GM18951 (cell line): ENCODE data around the gene PODXL2.

Source experiments
- POLR2A ChIP-seq: IDR thresholded peaks from 4 replicates; pipeline ENCODE4 v1.6.1; 2011; ENCODE audit warnings: mild to moderate bottlenecking; ENCODE audit not compliant: insufficient read length, insufficient read depth; ENCODE audit errors: extremely low read depth
- in situ Hi-C: fragments of 300-500 bp; cut with MboI; formaldehyde crosslinking; loops from one replicate; pipeline ENCODE4 v1.12.0; 2022; ENCODE audit warnings: low sequenced_read_pairs, mixed read lengths, inconsistent platforms; ENCODE audit not compliant: unreplicated experiment

The PODXL2 gene

DNA sequence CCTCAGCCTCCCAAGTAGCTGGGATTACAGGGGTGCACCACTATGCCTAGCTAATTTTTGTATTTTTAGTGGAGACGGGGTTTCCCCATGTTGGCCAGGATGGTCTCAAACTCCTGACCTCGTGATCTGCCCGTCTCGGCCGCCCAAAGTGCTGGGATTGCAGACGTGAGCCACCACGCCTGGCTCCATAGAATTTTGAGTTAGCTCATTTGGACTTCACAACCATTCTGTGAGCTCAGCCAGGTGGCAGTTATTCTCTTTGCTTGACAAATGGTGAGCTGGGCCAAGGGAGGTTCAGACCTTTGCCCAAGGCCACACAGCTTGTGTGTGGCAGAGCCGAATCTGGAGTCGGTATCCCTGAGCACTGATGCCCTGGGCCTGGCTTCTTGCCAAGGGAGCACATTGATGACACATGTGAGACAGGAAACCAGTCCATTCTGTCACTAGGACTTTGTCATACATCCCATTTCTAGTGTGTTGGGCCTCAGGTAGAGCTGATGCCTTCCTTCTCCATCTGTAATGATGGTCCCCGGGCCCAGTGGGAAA lies 17.6 kb downstream of the PODXL2 start:
- in situ Hi-C loops: no loop called here
- TF ChIP-seq POLR2A: no peak

- no peak for TF ChIP-seq POLR2A
- in situ Hi-C loops: no loop called here
Measured at GRCh38 chr3:127647166-127647844, 18.3 kb downstream of the PODXL2 start.

GRCh38 chr3:127647845-127648204 lies 18.8 kb downstream of the PODXL2 start:
- in situ Hi-C loops: no loop called here
- no peak for TF ChIP-seq POLR2A

DNA sequence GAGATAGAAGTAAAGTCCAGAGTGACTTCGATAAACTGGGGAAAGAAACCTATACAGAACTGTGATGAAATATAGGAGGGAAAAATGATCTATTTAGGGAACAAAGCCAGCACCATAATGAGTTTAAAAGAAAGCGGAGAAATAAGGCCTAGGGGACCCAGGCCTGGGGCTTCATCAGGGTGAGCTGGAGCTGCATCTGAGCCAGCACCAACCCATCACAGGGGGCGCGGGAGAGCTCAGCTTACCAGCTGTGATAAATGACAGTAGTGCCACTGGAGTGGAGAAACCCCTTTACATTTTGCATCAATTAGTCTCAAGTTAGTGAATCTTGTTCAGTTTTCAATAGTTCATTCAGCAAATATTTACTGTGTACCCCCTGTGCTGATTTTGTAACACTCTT lies 21.3 kb downstream of the PODXL2 start:
- in situ Hi-C loops: loop anchor here (10.0 kb wide), 1 partner anchor 315 kb away; no protein-coding TSS in a partner anchor
- no peak for TF ChIP-seq POLR2A

- in situ Hi-C loops: loop anchor here (10.0 kb wide), 1 partner anchor 313 kb away; no protein-coding TSS in a partner anchor
- no peak for TF ChIP-seq POLR2A
Measured at GRCh38 chr3:127651516-127652172, 22.7 kb downstream of the PODXL2 start.

GRCh38 chr3:127652246-127652995 lies 23.4 kb downstream of the PODXL2 start:
- TF ChIP-seq POLR2A: no peak
- in situ Hi-C loops: loop anchor here (10.0 kb wide), 1 partner anchor 312 kb away; no protein-coding TSS in a partner anchor

- TF ChIP-seq POLR2A: no peak
- in situ Hi-C loops: loop anchor here (10.0 kb wide), 1 partner anchor 310 kb away; no protein-coding TSS in a partner anchor
Measured at GRCh38 chr3:127654374-127654773, 25.4 kb downstream of the PODXL2 start.

GRCh38 chr3:127654993-127655392 lies 26.0 kb downstream of the PODXL2 start:
- in situ Hi-C loops: loop anchor here (10.0 kb wide), 1 partner anchor 310 kb away; no protein-coding TSS in a partner anchor

GRCh38 chr3:127655641-127656040 lies 26.7 kb downstream of the PODXL2 start:
- in situ Hi-C loops: loop anchor here (10.0 kb wide), 1 partner anchor 309 kb away; no protein-coding TSS in a partner anchor
- no peak for TF ChIP-seq POLR2A

- in situ Hi-C loops: loop anchor here (10.0 kb wide), 1 partner anchor 308 kb away; no protein-coding TSS in a partner anchor
- TF ChIP-seq POLR2A: no peak
Measured at GRCh38 chr3:127656906-127657305, 27.9 kb downstream of the PODXL2 start.

- in situ Hi-C loops: loop anchor here (10.0 kb wide), 1 partner anchor 307 kb away; no protein-coding TSS in a partner anchor
- no peak for TF ChIP-seq POLR2A
Measured at GRCh38 chr3:127658234-127658633, 29.2 kb downstream of the PODXL2 start.

DNA sequence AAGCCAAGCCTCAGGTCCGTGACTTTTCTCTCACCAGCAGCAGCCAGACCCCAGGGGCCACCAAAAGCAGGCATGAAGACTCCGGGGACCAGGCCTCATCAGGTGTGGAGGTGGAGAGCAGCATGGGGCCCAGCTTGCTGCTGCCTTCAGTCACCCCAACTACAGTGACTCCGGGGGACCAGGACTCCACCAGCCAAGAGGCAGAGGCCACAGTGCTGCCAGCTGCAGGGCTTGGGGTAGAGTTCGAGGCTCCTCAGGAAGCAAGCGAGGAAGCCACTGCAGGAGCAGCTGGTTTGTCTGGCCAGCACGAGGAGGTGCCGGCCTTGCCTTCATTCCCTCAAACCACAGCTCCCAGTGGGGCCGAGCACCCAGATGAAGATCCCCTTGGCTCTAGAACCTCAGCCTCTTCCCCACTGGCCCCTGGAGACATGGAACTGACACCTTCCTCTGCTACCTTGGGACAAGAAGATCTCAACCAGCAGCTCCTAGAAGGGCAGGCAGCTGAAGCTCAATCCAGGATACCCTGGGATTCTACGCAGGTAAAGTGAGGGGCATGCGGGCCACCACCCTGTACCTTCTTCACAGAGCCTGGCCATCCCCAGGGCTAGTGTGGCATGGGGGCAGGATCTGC lies 31.8 kb downstream of the PODXL2 start:
- in situ Hi-C loops: no loop called here
- TF ChIP-seq POLR2A: no peak

GRCh38 chr3:127661600-127661999 lies 32.6 kb downstream of the PODXL2 start:
- TF ChIP-seq POLR2A: no peak
- in situ Hi-C loops: no loop called here

DNA sequence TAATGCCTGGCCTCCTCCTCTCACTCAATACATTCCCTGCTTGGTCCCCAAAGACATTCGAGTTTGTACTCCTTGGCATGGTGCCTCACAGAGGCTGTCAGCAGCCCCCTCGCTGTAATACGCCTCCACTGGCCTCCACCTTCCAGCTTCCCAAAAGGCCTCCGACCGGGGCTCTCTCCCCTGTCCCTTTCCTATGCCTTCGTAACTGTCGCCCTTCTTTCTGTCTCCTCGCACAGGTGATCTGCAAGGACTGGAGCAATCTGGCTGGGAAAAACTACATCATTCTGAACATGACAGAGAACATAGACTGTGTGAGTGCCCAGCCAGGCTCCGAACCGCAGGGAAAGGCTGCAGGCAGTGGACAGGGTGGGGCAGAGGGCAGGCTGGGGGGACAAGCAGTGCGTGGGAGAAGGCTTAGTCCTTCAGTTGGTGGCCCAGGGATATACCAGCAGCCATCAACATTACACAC lies 33.0 kb downstream of the PODXL2 start:
- in situ Hi-C loops: no loop called here
- no peak for TF ChIP-seq POLR2A
